ENCODE results near the gene HNRNPA0.

The HNRNPA0 gene

DNA sequence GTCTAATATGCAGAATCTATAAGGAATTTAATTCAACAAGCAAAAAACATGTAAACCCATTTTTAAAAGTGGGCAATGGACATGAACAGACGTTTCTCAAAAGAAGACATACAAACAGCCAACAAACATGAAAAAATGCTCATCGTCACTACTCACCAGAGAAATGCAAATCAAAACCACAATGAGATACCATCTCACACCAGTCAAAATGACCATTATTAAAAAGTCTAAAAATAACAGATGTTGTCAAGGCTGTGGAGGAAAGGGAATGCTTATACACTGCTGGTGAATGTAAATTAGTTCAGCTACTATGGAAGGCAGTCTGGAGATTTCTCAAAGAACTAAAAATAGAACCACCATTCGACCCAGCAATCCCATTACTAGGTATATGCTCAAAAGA lies 15.2 kb downstream of the HNRNPA0 start:
- Mint-ChIP-seq H3K9me3 (peaks cover 2% of the 10 kb centered on the region), H3K36me3 (no peaks in the 10 kb centered on the region), H3K4me1 (no peaks in the 10 kb centered on the region), H3K27ac (no peak overlapping the region), H3K4me3 (no peak overlapping the region), H3K27me3 (no peaks in the 10 kb centered on the region)
- ATAC-seq = no peak

DNA sequence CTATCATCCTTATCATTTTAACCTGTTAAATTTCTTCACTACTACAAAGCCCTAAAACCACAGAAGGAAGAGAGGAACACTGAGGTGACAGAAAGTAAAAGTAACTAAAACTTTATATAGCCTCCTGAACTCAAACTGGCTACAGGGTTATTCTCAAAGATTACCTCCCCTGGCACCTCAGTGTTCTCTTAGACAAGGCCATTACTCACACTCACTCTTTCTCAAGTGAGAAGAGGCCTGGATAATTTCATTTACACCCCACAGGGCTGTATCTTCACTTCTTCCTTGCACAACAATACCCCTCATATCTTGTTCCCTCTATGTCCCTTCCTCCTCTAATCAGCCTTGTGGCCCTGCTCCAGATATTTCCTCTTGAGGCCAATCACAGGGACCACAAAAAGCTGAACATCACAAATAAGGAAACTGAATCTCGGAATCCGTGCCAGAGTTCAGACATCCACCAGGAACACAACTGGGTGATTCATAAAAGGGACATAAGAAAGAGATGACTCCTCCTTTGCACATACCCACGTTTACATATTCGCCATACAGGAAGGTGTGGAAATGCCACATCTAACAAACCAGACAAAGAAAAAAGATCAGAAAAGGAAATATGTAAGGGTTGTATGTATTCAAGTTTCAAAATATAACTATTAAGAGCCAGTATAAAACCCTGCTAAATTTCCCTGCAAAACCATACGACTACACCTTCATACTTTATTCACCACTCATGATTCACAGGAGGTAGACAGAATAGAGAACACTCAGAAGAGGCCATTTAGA lies 16.6 kb downstream of the HNRNPA0 start:
- peaks cover 2% of the 10 kb centered on the region for H3K9me3 Mint-ChIP-seq
- ATAC-seq = no peak
- H3K4me3 Mint-ChIP-seq = no peak overlapping the region
- no peak overlapping the region for H3K27ac Mint-ChIP-seq
- no peaks in the 10 kb centered on the region for H3K4me1 Mint-ChIP-seq
- H3K36me3 Mint-ChIP-seq = no peaks in the 10 kb centered on the region
- H3K27me3 Mint-ChIP-seq = no peaks in the 10 kb centered on the region

DNA sequence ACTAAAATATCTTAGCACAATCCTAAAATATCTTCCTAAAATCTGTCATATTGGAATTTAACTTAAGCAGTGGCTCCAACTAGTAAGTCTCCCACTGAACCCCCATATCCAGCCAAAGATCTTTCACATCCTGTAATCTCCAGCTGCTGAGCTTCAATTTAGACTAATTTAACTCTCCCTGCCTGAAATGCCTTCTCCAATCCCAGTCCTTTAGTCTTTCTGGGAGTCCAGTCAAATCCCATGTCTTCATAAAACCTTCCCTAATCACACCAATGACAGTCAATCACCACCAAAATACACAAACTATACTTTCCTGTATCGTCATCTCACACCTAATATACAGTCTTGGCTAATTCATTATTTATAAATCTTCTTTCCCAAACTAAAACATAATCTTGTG lies 17.7 kb downstream of the HNRNPA0 start:
- H3K4me3 Mint-ChIP-seq = no peak overlapping the region
- H3K9me3 Mint-ChIP-seq = peaks cover 2% of the 10 kb centered on the region
- H3K27me3 Mint-ChIP-seq = no peaks in the 10 kb centered on the region
- no peak overlapping the region for H3K27ac Mint-ChIP-seq
- no peaks in the 10 kb centered on the region for H3K4me1 Mint-ChIP-seq
- no peaks in the 10 kb centered on the region for H3K36me3 Mint-ChIP-seq
- ATAC-seq = no peak

DNA sequence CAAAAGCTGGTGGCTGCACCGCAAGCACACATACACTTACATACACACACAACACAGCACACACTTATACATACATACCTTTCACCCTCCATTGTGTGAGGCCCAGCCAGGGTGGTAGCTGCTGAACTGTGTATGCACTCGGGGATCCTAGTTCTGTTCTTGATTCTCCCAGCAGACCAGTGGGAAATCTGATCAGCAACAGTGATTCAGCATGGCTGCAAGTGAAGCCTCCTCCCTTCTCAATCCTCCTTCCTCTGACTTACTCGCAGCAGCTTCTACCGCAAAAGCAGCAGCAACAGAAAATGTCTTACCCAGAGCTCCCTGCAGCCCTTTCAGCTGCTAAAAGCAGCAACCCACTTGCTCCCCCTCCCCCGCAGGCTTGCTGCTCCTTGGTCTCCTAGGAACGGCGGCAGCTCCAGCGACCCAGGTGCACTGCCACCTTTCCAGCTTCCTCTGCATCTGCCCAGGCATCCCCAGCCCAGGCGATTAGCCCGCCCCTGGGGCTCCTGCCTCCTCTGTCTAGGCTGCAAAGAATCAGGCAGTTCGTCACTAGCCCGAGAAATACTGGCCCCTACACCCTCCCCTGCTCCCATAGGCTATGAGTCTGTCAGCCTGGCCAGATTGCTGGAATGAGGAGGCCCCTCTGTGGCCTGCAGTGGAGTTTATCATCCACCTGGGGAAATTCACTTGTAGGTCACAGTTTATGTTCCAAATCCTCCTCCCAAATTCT lies 18.4 kb downstream of the HNRNPA0 start, which contains the start of gene KLHL3:
KLHL3 (minus strand) TSS at position 535 of the 730 bp plus-strand sequence; CDS start at position 92, 443 bp downstream.
- Mint-ChIP-seq H3K4me1 (no peaks in the 10 kb centered on the region), H3K9me3 (peaks cover 2% of the 10 kb centered on the region), H3K27me3 (no peaks in the 10 kb centered on the region), H3K4me3 (no peak within 1 kb of the TSS), H3K36me3 (no peaks in the 10 kb centered on the region), H3K27ac (no peak within 1 kb of the TSS)
- peak; percentile 67 for ATAC-seq

DNA sequence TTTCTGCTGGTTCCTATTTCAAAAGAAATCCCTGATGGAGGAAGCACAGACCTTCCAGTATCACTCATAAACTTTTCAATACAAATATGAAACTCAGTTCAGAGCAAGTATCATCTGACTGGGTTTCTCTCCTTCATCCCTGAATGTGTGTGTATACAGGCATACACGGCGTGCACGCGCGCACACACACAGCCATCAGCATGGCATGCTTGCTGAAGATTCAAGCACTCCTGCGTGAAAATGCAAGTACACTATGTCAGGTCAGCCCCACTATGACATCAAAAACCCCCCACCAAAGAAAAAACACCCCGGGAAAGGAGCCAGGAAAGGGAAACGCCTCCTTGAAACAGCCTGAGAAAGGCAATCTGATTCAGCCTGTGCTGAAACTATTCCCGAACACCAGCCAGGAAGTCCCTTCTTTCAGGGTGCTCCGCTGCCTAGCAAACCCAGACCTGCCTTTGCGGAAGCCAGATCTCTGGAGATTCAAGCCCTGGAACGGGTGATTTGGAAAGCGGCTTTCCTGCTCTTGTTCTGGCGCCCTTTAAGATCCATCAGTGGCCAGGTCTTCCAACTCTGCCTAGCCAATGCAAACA lies 19.1 kb downstream of the HNRNPA0 start:
- Mint-ChIP-seq H3K9me3 (peaks cover 2% of the 10 kb centered on the region), H3K4me3 (no peak overlapping the region), H3K4me1 (no peaks in the 10 kb centered on the region), H3K27ac (no peak overlapping the region), H3K36me3 (no peaks in the 10 kb centered on the region), H3K27me3 (no peaks in the 10 kb centered on the region)
- no peak for ATAC-seq

DNA sequence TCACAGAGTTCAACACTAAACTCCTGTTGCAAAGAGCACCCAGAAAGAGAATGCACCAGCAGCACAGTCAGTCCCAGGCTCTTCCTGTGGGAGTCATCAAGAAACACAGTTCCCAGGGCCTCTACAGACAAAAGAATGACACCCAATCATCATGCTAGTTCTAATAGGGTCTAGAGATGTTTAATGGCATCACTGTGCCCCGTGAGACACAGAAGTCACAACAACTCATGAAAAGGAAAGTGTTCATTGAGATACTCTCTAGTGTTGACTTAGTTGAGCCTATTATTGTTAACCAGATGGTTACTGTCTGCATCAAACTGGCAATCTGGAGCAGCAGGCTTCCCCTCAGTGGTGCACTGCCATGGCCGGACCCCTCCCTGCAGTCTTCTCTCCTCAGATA lies 19.8 kb downstream of the HNRNPA0 start:
- Mint-ChIP-seq H3K4me1 (no peaks in the 10 kb centered on the region), H3K36me3 (no peaks in the 10 kb centered on the region), H3K27ac (no peak overlapping the region), H3K27me3 (no peaks in the 10 kb centered on the region), H3K9me3 (peaks cover 2% of the 10 kb centered on the region), H3K4me3 (no peak overlapping the region)
- no peak for ATAC-seq

DNA sequence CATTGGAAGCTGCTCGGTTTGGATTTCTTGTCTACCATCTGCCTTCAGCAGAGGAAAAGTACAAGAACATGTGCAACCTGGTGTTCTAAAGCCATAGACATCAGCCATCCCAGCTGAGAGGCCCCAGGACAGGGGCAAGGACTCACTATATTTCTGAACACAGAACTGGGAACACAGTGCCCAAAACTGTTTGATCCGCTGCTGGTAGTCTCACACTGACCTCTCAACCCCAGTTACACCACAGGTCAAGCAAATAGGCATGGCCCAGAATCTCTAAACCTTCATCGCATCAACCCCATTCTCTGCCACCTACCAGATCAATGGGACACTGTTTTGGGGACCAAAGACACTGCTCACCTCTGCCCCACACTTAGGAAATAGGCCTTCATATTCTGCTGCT lies 20.2 kb downstream of the HNRNPA0 start:
- Mint-ChIP-seq H3K27me3 (no peaks in the 10 kb centered on the region), H3K27ac (no peak overlapping the region), H3K4me3 (no peak overlapping the region)

DNA sequence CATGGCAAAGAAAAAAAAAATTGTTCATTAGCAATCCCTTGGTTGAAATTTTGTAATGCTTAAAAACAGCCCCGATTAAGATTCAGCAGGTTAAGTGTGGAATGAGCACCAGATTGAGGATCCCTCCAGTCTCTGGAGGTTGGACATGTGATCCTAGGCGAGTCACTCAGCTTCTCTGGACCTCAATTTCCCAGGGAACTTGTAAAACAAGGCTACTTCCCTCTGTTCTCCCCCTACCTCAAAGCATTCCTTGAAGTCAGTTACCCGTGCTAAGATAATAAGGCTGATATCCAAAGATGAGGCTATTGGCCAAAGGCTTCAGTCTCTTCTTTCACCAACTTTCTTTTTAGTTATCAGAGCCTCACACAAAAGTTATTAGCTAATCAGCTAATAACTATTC lies 21.2 kb downstream of the HNRNPA0 start:
- no peak for ATAC-seq
- H3K9me3 Mint-ChIP-seq = peaks cover 2% of the 10 kb centered on the region
- no peak overlapping the region for H3K4me3 Mint-ChIP-seq
- no peaks in the 10 kb centered on the region for H3K27me3 Mint-ChIP-seq
- no peaks in the 10 kb centered on the region for H3K36me3 Mint-ChIP-seq
- no peak overlapping the region for H3K27ac Mint-ChIP-seq
- H3K4me1 Mint-ChIP-seq = no peaks in the 10 kb centered on the region

More for the DNA sequence above, 20.2 kb downstream of the HNRNPA0 start:
- no peaks in the 10 kb centered on the region for H3K36me3 Mint-ChIP-seq
- H3K9me3 Mint-ChIP-seq = peaks cover 2% of the 10 kb centered on the region
- H3K4me1 Mint-ChIP-seq = no peaks in the 10 kb centered on the region
- no peak for ATAC-seq

DNA sequence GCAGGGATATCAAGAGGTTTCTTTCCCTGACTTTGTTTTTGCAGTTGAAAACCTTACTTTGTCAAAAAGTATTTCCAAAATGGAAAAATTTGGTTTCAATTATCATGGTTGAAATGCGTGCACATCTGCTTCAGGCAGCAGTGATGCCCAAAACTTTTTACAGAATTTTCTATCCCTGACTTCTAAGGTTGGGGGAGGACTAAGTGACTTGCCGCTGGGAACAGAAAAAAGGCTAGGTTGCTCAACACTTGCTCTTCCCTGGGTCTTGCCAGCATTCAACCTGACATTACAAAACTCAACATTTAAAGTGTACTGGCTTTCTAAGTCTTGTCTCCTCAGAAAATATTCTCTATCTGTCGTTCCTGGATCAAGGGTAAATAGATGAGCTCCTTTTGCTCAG lies 23.0 kb downstream of the HNRNPA0 start:
- Mint-ChIP-seq H3K4me1 (no peaks in the 10 kb centered on the region), H3K9me3 (no peaks in the 10 kb centered on the region), H3K27ac (no peak overlapping the region), H3K4me3 (no peak overlapping the region), H3K27me3 (no peaks in the 10 kb centered on the region), H3K36me3 (no peaks in the 10 kb centered on the region)
- ATAC-seq = no peak

DNA sequence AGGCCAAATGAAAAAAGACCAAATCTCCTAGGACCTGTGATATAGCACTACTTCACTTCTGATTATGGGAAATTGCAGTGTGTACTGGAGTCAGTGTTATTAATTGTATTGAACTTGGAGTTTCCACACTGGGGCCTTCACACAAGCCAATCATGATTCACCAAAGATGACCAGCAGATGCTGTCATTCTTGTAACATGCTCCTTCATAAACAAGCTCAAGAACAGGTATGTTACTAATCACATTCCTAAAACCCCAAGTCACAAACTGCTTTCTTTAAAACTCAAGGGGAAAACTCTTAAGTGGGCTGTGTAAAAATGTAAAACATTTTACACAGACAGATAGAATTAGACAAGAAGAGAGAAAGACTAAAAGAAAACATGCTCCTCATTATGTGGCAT lies 23.8 kb downstream of the HNRNPA0 start:
- Mint-ChIP-seq H3K4me1 (no peaks in the 10 kb centered on the region), H3K27ac (no peak overlapping the region)
- no peak for ATAC-seq

DNA sequence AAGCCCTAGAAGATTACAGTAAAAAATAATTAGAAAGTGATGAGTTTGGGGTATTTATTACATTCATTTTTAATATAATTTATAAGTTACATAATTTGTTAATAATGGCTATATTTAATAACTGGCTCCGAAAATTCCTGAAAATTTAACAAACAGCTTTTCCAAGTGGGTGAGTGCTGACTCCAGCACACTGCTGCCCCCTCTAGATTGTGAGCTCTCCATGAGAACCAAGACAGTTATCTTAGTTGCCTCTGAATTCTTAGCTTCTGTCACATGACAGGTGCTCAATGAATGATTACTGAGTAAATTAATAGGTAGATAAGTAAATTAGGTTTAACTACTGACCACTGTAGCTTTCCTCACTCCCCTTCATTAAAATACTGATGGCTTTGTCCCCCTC lies 26.1 kb downstream of the HNRNPA0 start:
- ATAC-seq = no peak
- no peak overlapping the region for H3K4me3 Mint-ChIP-seq
- no peaks in the 10 kb centered on the region for H3K27me3 Mint-ChIP-seq
- no peaks in the 10 kb centered on the region for H3K36me3 Mint-ChIP-seq
- no peaks in the 10 kb centered on the region for H3K9me3 Mint-ChIP-seq
- no peak overlapping the region for H3K27ac Mint-ChIP-seq
- no peaks in the 10 kb centered on the region for H3K4me1 Mint-ChIP-seq

More for the DNA sequence above, 23.8 kb downstream of the HNRNPA0 start:
- no peaks in the 10 kb centered on the region for H3K36me3 Mint-ChIP-seq
- no peak overlapping the region for H3K4me3 Mint-ChIP-seq
- H3K27me3 Mint-ChIP-seq = no peaks in the 10 kb centered on the region
- no peaks in the 10 kb centered on the region for H3K9me3 Mint-ChIP-seq

DNA sequence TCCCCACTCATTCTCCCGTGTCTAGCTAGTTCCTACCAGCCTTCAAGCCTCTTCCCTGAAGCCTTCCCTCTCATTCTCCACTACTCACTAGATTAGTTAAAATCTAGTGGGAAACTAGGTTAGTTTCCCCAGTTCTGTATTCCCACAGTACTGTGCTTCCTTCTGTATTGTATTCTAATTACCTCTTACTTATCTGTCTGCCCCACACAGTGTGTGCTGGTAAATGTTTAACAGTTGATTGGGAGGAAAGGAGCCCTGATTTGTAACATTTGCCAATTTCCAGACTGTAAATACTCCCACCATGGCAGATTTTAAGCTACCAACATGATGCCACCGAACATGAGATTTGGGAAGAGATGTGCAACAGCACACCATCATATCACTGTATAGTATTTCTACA lies 26.5 kb downstream of the HNRNPA0 start:
- Mint-ChIP-seq H3K4me3 (no peak overlapping the region), H3K27ac (no peak overlapping the region), H3K9me3 (no peaks in the 10 kb centered on the region), H3K36me3 (no peaks in the 10 kb centered on the region), H3K27me3 (no peaks in the 10 kb centered on the region), H3K4me1 (no peaks in the 10 kb centered on the region)
- no peak for ATAC-seq

DNA sequence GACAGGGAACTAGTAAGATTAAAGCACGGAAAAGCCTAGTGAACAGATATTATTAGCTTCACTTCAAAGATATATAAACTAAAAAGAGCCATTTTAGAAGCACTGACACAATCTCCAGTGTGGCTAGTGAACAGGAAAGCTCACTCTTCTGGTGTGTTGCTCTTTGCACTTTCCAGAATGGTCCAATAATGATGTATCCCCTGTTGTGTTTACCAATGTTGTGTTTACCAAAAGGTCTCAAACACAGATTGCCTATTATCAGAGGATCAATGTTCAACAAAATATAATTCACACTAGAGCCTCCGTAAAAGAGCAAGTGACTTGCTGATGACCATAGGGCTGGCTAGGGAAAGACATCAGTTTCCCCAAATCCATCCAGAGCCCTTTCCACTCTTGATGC lies 29.9 kb downstream of the HNRNPA0 start:
- no peak overlapping the region for H3K27ac Mint-ChIP-seq
- ATAC-seq = no peak
- H3K9me3 Mint-ChIP-seq = no peaks in the 10 kb centered on the region
- H3K4me1 Mint-ChIP-seq = no peaks in the 10 kb centered on the region
- peaks cover 5% of the 10 kb centered on the region for H3K36me3 Mint-ChIP-seq
- H3K27me3 Mint-ChIP-seq = no peaks in the 10 kb centered on the region
- H3K4me3 Mint-ChIP-seq = no peak overlapping the region

DNA sequence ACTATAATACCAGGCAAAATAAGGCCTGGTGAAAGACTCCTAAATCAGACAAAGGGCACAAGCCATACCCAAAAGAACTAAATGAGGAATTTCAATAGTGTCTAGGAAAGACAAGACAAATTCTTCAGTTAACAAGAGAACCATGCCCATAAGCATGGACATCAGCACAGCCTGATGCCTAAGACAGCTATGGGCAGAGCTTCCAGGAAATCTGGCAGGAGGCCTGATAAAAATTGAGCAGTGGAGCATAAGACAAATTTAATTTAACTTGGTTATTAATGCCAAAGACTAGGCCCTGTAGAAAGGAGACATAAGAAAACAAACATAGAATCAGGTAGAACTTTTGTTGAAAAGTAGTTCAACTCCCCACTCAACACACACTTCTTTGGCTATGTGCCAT lies 35.6 kb downstream of the HNRNPA0 start:
- no peak for ATAC-seq
- Mint-ChIP-seq H3K4me3 (no peak overlapping the region), H3K4me1 (no peaks in the 10 kb centered on the region), H3K9me3 (peaks cover 8% of the 10 kb centered on the region), H3K27me3 (no peaks in the 10 kb centered on the region), H3K36me3 (peaks cover 14% of the 10 kb centered on the region), H3K27ac (no peak overlapping the region)

DNA sequence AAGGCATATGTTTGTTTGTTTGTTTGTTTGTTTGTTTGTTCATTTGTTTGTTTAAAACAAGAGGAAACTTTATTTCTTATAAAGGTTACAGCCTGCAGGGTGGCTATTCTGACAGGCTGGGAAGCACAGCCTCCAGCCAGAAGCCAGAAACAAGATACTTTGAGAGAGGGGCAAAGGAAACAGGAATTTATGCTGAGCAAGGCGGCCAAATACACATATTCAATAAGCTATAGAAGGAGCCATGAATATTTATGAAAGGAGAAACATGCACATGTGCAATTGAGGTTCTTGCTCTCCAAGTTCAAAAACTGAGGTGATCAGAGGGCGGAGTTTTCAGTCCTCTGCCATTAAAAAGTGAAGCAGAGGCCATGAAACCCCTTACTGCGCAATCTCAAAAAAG lies 37.8 kb downstream of the HNRNPA0 start:
- H3K36me3 Mint-ChIP-seq = peaks cover 29% of the 10 kb centered on the region
- no peak overlapping the region for H3K27ac Mint-ChIP-seq
- no peaks in the 10 kb centered on the region for H3K4me1 Mint-ChIP-seq
- H3K27me3 Mint-ChIP-seq = no peaks in the 10 kb centered on the region
- no peak overlapping the region for H3K4me3 Mint-ChIP-seq
- H3K9me3 Mint-ChIP-seq = peaks cover 11% of the 10 kb centered on the region
- no peak for ATAC-seq

DNA sequence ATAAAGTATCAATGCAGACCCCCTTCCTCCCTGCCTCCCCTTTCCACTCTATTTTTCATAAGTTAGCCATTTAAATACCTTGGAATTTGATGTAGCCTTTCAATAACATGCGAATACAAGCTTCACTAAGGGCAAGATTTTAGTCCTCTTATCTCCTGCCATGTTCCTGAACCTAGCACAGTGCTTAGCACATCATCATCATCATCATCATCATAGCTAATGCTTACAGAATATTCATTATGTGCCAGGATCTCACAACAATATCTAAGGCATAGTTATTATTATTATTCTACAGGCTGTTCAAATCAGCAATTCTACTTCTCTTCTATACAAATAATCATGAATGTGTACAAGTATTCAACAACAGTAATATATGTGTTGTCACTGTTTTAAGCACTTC lies 38.7 kb downstream of the HNRNPA0 start:
- Mint-ChIP-seq H3K36me3 (peaks cover 33% of the 10 kb centered on the region), H3K4me3 (no peak overlapping the region), H3K27ac (no peak overlapping the region), H3K27me3 (no peaks in the 10 kb centered on the region), H3K4me1 (no peaks in the 10 kb centered on the region), H3K9me3 (peaks cover 11% of the 10 kb centered on the region)
- ATAC-seq = no peak
